K562 (cell line): ENCODE results near the gene ATF3. TPM values are rescaled to one million over a fixed set of nuclear protein-coding genes. Genes with fewer than 3 reads are reported as not detected.

Experiments used
- BRD4 ChIP-seq: fragments of 200-600 bp; sonication (generic); IDR thresholded peaks from 2 replicates; pipeline ENCODE4 v1.6.1; 2017; ENCODE audit warnings: inconsistent platforms
- DIDO1 ChIP-seq: fragments of 450-650 bp; IDR thresholded peaks from 2 replicates; pipeline ENCODE4 v1.6.1; 2016; ENCODE audit warnings: low read depth, missing biosample characterization, missing genetic modification characterization
- FOSL1 ChIP-seq: fragments of 200-800 bp; sonication (Bioruptor generic); conservative IDR thresholded peaks from 2 replicates; pipeline ENCODE4 v1.6.1; 2016; ENCODE audit warnings: missing genetic modification characterization, missing compliant biosample characterization
- HIVEP1 ChIP-seq: fragments of 250-450 bp; sonication (Bioruptor Pico); IDR thresholded peaks from 2 replicates; pipeline ENCODE4 v1.4.0; 2020; ENCODE audit warnings: mild to moderate bottlenecking
- KAT2B ChIP-seq: IDR thresholded peaks from one replicate; pipeline ENCODE4 v1.6.1; 2012; ENCODE audit warnings: low read depth, mild to moderate bottlenecking, control low read depth, inconsistent platforms, low read length, moderate library complexity
- MYC ChIP-seq, 2 experiments: fragments of 250-450 bp in 1 of 2; sonication (Bioruptor Pico) in 1 of 2; IDR thresholded peaks; 2 replicates each; pipeline versions ENCODE4 v1.5.1 to v1.6.1; 2012 to 2021; ENCODE audit warnings: low read depth in 2 of 2, borderline replicate concordance in 1 of 2, improper control_type of control experiment in 1 of 2, low read length in 1 of 2, mild to moderate bottlenecking in 1 of 2, moderate library complexity in 1 of 2
- REST ChIP-seq, 2 experiments: fragments of 450-650 bp; formaldehyde crosslinking in 1 of 2; IDR thresholded peaks; 2 replicates each; pipeline versions ENCODE4 v1.4.0 to v1.6.1; 2014 to 2020; ENCODE audit warnings: mild to moderate bottlenecking in 2 of 2, borderline replicate concordance in 1 of 2, low read depth in 1 of 2
- SFPQ ChIP-seq: fragments of 200-400 bp; formaldehyde crosslinking; IDR thresholded peaks from 2 replicates; pipeline ENCODE4 v1.6.1; 2017; ENCODE audit warnings: mild to moderate bottlenecking, low read depth, low read length, moderate library complexity
- SMARCA4 ChIP-seq: fragments of 450-650 bp; IDR thresholded peaks from 2 replicates; pipeline ENCODE4 v1.6.1; 2016
- SRSF1 ChIP-seq: fragments of 200-400 bp; formaldehyde crosslinking; IDR thresholded peaks from 2 replicates; pipeline ENCODE4 v1.6.1; 2017; ENCODE audit warnings: mild to moderate bottlenecking, low read depth, low read length, moderate library complexity
- STAT6 ChIP-seq: sonication (generic); formaldehyde crosslinking; IDR thresholded peaks from 2 replicates; pipeline ENCODE4 v1.8.1; 2023; ENCODE audit warnings: mild to moderate bottlenecking, missing genetic modification reagents
- ZNF764 ChIP-seq: fragments of 250-450 bp; sonication (Bioruptor Pico); IDR thresholded peaks from 2 replicates; pipeline ENCODE4 v1.4.0; 2020; ENCODE audit warnings: low read depth, mild to moderate bottlenecking, moderate library complexity
- polyA plus RNA-seq, 8 experiments: library from polyadenylated mRNA; depleted of rRNA in 4 of 8; stranded (reverse) in 5 of 8; unstranded in 3 of 8; fragments of >200 nt; fragmentation: Nextera tagmentation in 2 of 8; fragmentation: Illumina TruSeq in 1 of 8; extraction: Ambion mirVana in 2 of 8; extraction: Trizol in 1 of 8; gene quantifications; 2 replicates each; pipeline versions ENCODE4 v1.2.1 to v1.2.3, GENCODE V29; 2011 to 2014; ENCODE audit warnings: inconsistent platforms in 1 of 8, missing spikeins in 1 of 8
- total RNA-seq, 7 experiments: library from RNA; depleted of rRNA in 6 of 7; stranded (reverse); fragments of >200 nt in 6 of 7; fragmentation: Illumina TruSeq in 2 of 7; extraction: Trizol in 2 of 7; gene quantifications; 2 replicates each; pipeline versions ENCODE4 v1.2.1 to v1.2.3, GENCODE V29; 2011 to 2021; ENCODE audit warnings: low replicate concordance in 1 of 7

The ATF3 gene
- total and polyA plus RNA-seq, 9 of the 15 experiments (the other 6 are each of a cell fraction or from before 2014, with no cell fraction given), result 3.5 to 28.2 (median 19.8) TPM

GRCh38 chr1:212595787-212596714, 12.5 kb upstream of the ATF3 start (continued):
- TF ChIP-seq STAT6 (CRISPR knock-in tag) (no peak), SFPQ (no peak), SRSF1 (no peak), MYC (IDR thresholded peaks at IDR 0.05; ENCODE audit: low read depth, low read length) (0 out of 2 replicates have a peak, but pooled peaks have one; percentile 42), MYC (CRISPR knock-in tag; IDR thresholded peaks at IDR 0.05; ENCODE audit: borderline replicate concordance, low read depth) (no peak), KAT2B (no peak), DIDO1 (tag) (peak; percentile 50; the same call in 1 of the 2 replicates), SMARCA4 (peak; percentile 60; the same call in 1 of the 2 replicates), REST (IDR thresholded peaks at IDR 0.05; ENCODE audit: borderline replicate concordance) (peak; percentile 21; the same call in 1 of the 2 replicates), REST (CRISPR knock-in tag; IDR thresholded peaks at IDR 0.05; ENCODE audit: low read depth) (no peak), FOSL1 (tag) (peak; percentile 88), ZNF764 (no peak), HIVEP1 (CRISPR knock-in tag) (no peak), BRD4 (0 out of 2 replicates have a peak, but pooled peaks have one; percentile 62)
